Activated CD8-positive, alpha-beta memory T cell treated with anti-CD3 and anti-CD28 coated beads, Interleukin-2, amount 50 U/mL, for 4 hours (primary cell): Measurements from ENCODE around the gene MOB4.
"Not testable (repeated sequence)": the region's sequence is repeated elsewhere in the genome, so short reads cannot be mapped to it uniquely, and the experiment has no call there.

Source experiments
- DNase-seq: peaks from one replicate; pipeline ENCODE4 v3.0.0-alpha.2; 2020

The MOB4 gene

DNA sequence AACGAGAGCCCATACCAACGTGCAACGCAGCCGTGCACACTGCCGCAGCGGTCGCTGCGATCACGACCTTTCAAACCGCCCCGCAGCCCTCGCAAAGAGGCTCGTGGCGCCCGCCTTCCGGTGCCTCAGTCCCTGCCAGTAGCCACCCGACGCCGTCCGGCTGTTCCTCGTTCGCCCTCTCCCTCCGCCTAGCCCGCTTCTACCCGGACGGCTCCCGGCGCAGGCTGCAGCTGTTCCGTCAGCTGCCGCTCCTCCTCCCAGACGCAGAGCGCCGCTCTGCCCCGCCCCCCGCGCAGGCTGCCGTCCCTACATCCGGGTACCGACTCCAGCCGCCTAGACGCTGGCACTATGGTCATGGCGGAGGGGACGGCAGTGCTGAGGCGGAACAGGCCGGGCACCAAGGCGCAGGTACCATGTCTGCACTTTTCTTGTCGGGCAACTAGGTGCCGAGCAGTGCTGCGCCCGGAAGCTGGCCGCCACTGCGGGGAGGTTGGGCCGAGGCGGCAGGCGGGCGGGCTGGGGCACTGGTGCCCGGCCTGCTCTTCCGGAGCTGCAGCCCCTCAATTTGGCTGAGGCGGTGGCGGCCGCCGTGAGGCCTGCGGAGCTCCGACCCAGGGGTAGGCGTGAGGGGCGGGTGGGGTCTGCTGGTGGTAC is at the start of gene MOB4:
Gene MOB4, plus strand, starts transcription at position 328 of the 654 bp plus-strand sequence. Its CDS starts 21 bp downstream, at position 349.
- DNase-seq, result peak; percentile 92

DNA sequence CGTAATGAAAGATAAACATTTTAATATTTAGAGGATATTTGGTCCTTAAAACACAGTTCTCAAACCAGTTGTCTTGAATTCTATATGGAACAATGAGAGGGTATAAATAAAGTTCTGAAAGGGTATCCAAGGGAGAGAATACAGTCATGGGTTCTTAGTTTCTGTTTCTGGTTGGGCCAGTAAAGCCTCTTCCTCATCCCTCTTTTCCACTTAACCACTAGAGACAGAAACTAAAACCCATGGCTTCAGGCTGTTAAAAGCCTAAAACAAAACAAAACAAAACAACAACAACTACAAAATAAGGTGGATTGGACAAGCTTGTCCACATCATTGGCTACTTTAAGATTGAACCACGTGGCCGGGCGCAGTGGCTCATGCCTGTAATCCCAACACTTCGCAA is 43.7 kb upstream of the MOB4 start:
- DNase-seq, result no peak

GRCh38 chr2:197477797-197478196 is 38.1 kb upstream of the MOB4 start:
- DNase-seq, result no peak

GRCh38 chr2:197480165-197481036 is 35.5 kb upstream of the MOB4 start:
- no peak for DNase-seq

DNA sequence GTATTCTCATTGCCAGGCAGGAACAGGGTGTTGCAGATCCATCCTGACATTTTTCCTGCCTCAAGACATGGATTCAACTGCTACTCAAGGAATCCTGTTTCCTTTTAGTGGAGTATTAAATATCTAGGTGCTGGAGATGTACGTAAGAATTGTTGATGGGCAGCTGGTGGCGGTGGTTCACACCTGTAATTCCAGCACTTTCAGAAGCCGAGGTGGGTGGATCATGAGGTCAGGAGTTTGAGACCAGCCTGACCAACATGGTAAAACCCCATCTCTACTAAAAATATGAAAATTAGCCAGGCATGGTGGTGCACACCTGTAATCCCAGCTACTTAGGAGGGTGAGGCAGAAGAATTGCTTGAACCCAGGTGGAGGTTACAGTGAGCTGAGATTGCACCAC is 31.6 kb upstream of the MOB4 start:
- DNase-seq, result not testable (repeated sequence)

DNA sequence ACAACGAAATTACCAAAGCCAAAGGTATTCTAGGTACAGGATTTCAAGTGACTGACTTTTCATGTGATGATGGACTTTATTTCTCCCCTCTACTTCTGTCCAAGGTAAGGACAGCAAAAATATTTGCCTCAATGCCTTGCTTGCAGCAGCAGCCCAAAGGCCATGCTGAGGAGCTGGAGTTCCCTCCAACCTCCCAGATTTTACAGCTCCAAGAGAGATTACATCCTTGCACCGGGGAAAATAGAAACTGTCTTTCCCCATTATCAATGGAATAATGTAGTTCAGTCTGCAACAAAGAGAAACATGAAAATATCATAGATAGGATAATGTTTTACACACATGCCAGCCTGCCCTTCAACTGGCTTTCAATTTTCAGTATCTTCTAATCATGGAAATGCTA is 29.7 kb upstream of the MOB4 start:
- DNase-seq, result no peak

DNA sequence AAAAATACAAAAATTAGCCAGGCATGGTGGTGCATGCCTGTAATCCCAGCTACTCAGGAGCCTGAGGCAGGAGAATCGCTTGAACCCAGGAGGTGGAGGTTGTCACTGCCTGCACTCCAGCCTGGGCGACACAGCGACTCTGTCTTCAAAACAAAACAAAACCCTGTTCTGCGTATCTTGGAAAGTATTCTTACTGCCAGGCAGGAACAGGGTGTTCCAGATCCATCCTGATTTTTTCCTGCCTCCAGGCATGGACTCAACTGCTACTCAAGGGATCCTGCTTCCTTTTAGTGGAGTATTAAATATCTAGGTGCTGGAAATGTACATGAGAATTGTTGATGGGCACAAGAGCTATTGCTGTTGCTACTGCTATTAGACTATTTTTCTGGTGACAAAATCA is 28.5 kb upstream of the MOB4 start:
- DNase-seq, result no peak

GRCh38 chr2:197495433-197496134 is 20.3 kb upstream of the MOB4 start:
- no peak for DNase-seq

DNA sequence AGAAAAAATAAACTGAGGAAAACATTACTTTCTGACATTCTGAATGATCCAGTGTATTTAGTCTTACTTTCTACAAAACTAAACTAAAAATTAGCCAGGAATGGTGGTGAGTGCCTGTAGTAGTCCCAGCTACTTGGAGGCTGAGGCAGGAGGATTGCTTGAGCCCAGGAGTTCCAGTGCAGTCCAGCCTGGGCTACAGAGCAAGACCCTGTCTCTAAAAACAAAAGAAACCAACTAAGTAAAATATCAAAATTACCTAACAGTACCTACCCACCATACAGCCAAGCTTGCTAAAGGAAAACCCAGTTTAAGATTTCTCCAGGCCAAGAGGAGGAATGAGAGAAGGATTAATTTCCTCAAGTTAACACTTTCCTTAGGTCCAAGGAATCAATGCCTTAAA is 19.2 kb upstream of the MOB4 start:
- DNase-seq, result no peak

DNA sequence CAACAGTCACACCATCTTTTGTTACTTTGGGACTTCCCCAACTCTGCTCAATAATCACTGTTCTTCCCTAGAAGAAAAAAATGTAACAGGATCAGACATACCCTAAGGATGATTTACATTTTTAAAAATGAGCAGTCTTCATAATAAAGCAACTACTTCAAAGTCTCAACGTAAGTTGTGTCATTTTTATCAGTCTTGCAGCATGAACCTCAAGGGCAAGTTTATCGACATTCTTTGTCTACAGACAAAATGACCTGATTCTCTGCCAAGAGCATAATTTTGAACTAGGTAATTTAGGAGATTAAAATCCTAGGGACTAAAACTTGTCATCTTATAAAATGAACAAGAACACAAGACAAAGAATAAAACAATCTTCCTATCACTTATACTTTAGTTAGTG is 18.5 kb upstream of the MOB4 start:
- DNase-seq, result no peak

DNA sequence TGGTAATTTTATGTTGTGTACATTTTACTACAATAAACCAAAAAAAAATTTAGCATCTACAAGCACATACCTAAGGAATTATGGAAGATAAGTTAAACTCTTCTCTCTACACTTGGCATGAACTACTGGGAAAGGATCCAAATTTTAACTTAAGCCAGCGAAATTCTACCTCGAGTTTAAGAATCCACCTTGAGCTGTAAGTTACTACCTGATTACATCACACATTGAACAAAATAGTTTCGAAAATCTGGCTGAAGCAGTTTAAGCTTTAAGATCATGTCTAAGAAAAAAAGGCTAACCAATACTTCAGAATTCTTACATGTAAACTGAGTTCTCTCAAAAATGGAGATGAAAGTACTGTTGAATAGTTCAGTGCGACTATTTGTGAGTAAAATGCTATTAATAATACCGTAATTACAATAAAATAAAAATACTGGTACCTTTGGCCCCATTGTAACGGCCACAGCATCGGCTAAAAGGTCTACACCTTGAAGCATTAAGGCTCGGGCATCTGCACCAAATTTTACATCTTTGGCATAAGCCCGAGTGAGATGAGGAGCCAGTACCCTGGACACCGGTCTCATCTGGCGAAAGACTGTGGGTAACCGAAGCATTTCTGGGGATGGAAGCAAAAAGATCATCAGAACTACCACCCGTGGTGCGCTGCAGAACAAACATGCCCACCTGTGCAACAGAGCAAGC is 17.5 kb upstream of the MOB4 start:
- no peak for DNase-seq

DNA sequence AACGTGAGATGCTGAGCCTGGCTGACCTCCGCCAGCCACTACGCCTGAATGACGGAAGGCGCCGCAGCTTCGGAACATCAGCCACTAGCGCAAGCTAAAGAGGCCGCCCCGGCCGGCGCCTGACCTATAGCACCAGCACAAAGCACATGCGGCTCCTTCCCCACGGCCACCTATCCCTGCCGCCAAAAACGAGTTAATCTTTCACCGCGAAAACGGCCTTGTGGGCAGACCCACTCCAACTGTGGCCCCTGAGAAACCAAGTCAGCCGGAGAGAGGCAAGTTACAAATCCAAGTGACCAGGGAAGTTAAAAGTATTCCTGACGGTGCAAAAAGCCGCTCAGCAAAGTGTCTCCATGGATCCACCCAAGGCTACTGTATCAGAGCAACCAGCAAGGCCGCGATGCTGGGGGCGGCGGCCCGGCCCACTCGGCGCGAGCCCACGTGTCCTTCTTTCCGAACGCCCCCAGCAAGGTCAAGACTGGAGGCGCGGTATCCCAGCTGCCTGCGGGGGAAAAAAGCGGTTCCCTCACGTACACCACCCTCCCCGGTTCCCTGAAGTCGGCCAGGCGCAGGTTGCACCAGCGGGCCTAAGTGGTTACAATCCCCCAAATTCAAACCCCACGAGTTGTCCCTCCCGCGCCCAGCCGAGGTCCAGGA is 16.8 kb upstream of the MOB4 start:
- peak; percentile 50 for DNase-seq

GRCh38 chr2:197499594-197500502 is 16.0 kb upstream of the MOB4 start, which contains the start of the genes HSPD1 and HSPE1:
HSPD1 (minus strand) TSS chr2:197499840; CDS start chr2:197498848, 992 bp downstream.
HSPE1 (plus strand) TSS chr2:197500379; CDS start chr2:197500437, 58 bp downstream.
- DNase-seq, result peak; percentile 96

- no peak for DNase-seq
Measured at GRCh38 chr2:197500503-197501131, 15.2 kb upstream of the MOB4 start.

DNA sequence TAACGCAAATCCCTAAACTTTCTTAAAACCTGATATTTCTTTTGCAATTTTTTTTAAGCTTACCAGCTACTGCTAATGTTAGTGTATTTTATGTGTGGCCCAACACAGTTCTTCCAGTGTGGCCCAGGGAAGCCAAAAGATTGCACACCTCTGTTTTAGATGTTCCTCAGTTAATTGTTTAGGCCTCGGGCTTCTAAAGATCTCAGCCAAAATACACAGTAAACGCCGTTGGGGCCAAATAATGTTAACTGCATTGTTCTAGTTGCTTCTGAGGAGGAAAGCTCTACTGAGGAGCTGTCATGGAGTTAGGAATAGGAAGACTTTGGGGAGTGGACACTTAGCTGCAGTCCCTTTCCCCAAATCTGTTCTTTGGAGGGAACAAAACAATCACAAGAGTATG is 13.7 kb upstream of the MOB4 start:
- DNase-seq, result no peak

GRCh38 chr2:197502685-197503084 is 13.2 kb upstream of the MOB4 start:
- no peak for DNase-seq

DNA sequence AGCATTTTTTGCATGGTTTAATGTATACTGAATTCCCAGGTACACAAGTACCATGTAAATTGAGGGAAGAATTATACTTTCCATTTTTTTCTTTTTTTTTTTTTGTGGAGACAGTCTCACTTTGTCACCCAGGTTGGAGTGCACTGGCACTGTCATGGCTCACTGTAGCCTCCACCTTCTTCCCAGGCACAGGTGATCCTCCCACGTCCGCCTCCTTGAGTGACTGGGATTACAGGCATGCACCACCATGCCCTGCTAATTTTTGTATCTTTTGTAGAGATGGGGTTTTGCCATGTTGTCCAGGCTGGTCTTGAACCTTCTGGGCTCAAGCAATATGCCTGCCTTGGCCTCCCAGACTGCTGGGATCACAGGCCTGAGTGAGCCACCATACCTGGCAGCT is 11.9 kb upstream of the MOB4 start:
- DNase-seq, result no peak

GRCh38 chr2:197504512-197504911 is 11.4 kb upstream of the MOB4 start:
- no peak for DNase-seq

GRCh38 chr2:197506658-197507057 is 9.2 kb upstream of the MOB4 start:
- DNase-seq, result no peak

DNA sequence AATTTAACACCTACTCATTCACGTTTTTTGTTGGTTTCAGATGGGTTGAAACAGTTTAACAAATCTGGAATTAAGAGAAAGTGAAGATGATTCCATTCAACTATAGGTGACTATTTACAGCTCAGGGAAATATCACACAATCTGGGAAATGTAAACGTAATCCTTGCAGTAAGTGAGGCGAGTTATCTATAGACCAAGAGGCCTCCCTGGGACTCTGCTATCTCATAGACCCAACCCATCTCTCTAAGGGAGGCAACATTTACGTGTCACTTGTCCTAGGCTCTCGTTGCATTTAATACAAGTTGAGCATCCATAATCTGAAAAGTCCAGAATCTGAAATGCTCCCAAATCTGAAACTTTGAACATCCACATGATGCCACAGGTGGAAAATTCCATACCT is 2.0 kb upstream of the MOB4 start:
- no peak for DNase-seq

DNA sequence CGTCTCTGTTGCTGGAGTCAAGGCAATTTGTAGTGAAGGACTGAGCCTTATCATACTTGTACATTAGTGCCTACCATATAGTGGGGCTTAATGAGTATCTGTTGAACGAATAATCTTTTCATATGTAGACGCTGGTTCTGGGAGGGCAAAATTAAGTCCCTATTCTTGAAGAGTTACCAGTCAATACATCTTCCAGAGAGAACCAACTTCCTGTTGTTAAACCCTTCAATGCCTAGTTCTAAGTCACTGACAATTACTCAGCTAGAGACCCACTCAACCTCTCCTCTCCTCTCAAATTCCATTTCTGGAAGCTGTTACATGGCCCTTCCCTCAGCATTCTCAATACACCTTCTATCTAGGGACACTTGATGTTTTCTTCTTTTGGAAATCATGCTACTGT is 1.1 kb upstream of the MOB4 start:
- DNase-seq, result no peak
